ENCODE measurements around the gene SLX4IP. TPM values are rescaled to one million over a fixed set of nuclear protein-coding genes. Genes with fewer than 3 reads are reported as not detected.

Gene SLX4IP
- total and polyA plus RNA-seq, 2 of the 13 experiments (the other 11 are each of a cell fraction or from before 2014, with no cell fraction given), result 3.6 to 7.3 TPM

DNA sequence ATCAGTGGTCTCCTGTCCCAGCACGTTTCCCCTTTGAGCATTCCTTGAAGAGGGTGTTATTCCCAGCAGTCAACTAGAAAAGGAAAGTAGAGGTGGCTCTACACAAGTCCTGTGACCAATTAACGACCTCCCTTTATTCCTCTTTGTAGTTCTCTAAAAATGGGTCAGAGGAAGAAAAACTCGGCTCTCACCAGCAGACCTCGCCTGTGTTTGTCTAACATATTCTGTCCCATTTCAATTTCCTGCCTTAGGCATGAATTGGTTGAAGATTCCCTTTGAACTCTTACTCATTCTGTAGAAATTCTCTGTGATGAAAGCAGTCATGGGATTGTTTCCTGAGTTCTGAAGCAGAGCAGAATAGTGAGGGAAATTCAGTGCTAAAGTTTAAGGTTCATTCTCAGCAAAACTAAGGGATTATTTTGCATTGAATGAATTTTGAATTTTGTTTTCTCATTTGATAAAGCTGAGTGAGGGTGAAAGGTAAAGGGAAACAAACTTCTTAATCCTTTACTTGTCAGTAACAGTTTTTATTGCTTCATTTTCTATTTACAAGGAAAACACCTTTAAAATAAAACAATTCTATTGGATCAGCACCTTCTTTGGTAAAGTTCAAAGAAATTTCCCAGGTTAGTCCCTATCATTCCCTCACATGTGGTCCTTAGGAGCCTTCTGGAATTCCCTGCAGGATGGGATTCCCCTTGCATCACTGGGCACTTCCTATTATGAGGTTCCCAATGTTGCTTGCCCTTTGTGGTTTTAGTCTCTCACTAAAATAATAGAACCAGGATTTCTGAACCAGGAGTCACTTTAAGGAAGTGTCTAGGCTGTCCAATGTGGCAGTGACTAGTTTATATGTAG, 105.8 kb downstream of the SLX4IP start (continued):
- TF ChIP-seq, protein P1, sequence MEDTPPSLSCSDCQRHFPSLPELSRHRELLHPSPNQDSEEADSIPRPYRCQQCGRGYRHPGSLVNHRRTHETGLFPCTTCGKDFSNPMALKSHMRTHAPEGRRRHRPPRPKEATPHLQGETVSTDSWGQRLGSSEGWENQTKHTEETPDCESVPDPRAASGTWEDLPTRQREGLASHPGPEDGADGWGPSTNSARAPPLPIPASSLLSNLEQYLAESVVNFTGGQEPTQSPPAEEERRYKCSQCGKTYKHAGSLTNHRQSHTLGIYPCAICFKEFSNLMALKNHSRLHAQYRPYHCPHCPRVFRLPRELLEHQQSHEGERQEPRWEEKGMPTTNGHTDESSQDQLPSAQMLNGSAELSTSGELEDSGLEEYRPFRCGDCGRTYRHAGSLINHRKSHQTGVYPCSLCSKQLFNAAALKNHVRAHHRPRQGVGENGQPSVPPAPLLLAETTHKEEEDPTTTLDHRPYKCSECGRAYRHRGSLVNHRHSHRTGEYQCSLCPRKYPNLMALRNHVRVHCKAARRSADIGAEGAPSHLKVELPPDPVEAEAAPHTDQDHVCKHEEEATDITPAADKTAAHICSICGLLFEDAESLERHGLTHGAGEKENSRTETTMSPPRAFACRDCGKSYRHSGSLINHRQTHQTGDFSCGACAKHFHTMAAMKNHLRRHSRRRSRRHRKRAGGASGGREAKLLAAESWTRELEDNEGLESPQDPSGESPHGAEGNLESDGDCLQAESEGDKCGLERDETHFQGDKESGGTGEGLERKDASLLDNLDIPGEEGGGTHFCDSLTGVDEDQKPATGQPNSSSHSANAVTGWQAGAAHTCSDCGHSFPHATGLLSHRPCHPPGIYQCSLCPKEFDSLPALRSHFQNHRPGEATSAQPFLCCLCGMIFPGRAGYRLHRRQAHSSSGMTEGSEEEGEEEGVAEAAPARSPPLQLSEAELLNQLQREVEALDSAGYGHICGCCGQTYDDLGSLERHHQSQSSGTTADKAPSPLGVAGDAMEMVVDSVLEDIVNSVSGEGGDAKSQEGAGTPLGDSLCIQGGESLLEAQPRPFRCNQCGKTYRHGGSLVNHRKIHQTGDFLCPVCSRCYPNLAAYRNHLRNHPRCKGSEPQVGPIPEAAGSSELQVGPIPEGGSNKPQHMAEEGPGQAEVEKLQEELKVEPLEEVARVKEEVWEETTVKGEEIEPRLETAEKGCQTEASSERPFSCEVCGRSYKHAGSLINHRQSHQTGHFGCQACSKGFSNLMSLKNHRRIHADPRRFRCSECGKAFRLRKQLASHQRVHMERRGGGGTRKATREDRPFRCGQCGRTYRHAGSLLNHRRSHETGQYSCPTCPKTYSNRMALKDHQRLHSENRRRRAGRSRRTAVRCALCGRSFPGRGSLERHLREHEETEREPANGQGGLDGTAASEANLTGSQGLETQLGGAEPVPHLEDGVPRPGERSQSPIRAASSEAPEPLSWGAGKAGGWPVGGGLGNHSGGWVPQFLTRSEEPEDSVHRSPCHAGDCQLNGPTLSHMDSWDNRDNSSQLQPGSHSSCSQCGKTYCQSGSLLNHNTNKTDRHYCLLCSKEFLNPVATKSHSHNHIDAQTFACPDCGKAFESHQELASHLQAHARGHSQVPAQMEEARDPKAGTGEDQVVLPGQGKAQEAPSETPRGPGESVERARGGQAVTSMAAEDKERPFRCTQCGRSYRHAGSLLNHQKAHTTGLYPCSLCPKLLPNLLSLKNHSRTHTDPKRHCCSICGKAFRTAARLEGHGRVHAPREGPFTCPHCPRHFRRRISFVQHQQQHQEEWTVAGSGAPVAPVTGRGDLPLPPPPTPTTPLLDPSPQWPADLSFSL (CRISPR knock-in tag; IDR thresholded peaks at IDR 0.05), result no peak
- TF ChIP-seq PPARG (CRISPR knock-in tag; conservative IDR thresholded peaks at IDR 0.05) (peak; percentile 95), ZBTB40 (IDR thresholded peaks at IDR 0.05) (no peak), ZBTB40 (CRISPR knock-in tag; IDR thresholded peaks at IDR 0.05) (no peak; the same call in 1 of the 2 replicates), SOX13 (IDR thresholded peaks at IDR 0.05) (peak; percentile 79), SOX13 (CRISPR knock-in tag; conservative IDR thresholded peaks at IDR 0.05 in 1 of 2, IDR thresholded peaks at IDR 0.05 in 1 of 2) (peak in 1 of 2 experiments; percentile 94; a peak in 2 of 4 replicates), SOX5 (CRISPR knock-in tag; IDR thresholded peaks at IDR 0.05; ENCODE audit: borderline replicate concordance) (peak; percentile 97)
- TF ChIP-seq, protein P2, sequence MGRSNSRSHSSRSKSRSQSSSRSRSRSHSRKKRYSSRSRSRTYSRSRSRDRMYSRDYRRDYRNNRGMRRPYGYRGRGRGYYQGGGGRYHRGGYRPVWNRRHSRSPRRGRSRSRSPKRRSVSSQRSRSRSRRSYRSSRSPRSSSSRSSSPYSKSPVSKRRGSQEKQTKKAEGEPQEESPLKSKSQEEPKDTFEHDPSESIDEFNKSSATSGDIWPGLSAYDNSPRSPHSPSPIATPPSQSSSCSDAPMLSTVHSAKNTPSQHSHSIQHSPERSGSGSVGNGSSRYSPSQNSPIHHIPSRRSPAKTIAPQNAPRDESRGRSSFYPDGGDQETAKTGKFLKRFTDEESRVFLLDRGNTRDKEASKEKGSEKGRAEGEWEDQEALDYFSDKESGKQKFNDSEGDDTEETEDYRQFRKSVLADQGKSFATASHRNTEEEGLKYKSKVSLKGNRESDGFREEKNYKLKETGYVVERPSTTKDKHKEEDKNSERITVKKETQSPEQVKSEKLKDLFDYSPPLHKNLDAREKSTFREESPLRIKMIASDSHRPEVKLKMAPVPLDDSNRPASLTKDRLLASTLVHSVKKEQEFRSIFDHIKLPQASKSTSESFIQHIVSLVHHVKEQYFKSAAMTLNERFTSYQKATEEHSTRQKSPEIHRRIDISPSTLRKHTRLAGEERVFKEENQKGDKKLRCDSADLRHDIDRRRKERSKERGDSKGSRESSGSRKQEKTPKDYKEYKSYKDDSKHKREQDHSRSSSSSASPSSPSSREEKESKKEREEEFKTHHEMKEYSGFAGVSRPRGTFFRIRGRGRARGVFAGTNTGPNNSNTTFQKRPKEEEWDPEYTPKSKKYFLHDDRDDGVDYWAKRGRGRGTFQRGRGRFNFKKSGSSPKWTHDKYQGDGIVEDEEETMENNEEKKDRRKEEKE (IDR thresholded peaks at IDR 0.05), result no peak
